Hepatic stellate cell (primary cell): ENCODE measurements around the gene SCG5.

ENCODE experiments used
- DNase-seq: peaks from one replicate; pipeline ENCODE4 v3.0.0; 2011; ENCODE audit warnings: low spot score

SCG5 gene

DNA sequence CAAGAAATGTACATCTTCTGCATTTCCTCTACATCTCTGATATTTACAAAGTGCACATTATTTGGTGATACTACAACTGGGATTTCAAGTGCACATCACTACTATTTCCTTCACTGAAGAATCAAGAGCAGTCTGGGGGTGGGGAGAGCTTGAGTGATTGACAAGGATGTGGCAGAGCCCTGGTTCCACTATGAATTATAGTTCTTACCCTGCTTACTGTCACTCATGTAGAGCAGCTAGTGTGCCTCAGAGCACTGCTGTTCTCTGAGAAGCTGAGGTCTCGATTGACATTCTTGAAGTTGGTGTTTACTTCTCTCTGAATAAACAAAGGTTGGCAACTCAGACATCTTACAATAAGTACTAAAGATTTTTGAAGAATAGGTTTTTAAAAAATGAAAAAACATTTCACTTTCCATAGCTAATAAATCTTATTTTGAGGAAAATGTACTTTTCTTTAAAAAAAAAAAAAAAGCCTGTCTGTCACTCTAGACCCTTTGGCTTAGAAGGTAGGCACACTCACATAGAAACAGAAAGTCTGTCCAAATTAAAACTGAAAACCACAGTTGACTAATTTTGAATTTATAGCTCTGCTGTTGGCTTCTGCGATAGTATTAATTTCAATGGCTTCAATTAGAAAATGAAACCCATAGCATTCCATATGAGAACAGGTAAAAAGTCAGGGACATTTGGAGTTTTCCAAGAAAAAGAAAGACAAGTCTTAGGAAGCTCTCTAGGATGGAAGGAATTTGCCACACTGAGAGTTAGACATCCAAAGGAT lies 81.8 kb downstream of the SCG5 start:
- DNase-seq: no peak

DNA sequence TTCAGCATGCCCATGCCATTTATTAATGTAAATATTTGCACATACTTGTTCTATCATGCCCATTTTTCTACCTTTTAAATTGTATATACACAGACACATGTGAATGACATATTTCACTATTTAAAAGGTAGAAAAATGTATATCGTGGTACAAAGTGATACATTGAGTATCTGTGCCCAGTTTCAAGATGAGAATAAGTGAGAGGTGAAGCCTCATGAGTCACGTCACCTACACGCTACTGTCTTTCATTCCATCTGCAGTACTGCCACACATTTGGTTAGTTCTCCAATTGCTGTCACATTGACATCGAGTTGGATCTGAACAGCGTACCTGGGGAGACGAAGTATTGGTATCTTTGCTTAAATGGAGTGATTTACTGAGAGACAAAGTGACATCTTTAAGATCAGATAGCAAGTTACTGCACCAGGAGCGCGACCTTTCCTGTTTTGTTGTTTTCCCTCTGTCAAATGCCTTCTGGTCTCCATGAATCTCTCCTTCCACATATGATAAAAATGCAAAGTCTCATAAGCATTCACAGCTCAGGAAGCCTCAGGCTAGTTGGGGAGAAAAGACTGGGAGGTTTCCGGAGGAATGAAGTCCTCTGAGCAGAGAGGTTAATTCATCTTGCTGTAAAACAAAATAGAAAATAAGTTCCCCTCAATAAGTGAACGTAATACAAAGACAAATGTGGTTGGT lies 88.3 kb downstream of the SCG5 start:
- no peak for DNase-seq

DNA sequence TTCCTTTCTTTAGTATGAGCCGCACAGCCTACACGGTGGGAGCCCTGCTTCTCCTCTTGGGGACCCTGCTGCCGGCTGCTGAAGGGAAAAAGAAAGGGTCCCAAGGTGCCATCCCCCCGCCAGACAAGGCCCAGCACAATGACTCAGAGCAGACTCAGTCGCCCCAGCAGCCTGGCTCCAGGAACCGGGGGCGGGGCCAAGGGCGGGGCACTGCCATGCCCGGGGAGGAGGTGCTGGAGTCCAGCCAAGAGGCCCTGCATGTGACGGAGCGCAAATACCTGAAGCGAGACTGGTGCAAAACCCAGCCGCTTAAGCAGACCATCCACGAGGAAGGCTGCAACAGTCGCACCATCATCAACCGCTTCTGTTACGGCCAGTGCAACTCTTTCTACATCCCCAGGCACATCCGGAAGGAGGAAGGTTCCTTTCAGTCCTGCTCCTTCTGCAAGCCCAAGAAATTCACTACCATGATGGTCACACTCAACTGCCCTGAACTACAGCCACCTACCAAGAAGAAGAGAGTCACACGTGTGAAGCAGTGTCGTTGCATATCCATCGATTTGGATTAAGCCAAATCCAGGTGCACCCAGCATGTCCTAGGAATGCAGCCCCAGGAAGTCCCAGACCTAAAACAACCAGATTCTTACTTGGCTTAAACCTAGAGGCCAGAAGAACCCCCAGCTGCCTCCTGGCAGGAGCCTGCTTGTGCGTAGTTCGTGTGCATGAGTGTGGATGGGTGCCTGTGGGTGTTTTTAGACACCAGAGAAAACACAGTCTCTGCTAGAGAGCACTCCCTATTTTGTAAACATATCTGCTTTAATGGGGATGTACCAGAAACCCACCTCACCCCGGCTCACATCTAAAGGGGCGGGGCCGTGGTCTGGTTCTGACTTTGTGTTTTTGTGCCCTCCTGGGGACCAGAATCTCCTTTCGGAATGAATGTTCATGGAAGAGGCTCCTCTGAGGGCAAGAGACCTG lies 89.5 kb downstream of the SCG5 start:
- no peak for DNase-seq

DNA sequence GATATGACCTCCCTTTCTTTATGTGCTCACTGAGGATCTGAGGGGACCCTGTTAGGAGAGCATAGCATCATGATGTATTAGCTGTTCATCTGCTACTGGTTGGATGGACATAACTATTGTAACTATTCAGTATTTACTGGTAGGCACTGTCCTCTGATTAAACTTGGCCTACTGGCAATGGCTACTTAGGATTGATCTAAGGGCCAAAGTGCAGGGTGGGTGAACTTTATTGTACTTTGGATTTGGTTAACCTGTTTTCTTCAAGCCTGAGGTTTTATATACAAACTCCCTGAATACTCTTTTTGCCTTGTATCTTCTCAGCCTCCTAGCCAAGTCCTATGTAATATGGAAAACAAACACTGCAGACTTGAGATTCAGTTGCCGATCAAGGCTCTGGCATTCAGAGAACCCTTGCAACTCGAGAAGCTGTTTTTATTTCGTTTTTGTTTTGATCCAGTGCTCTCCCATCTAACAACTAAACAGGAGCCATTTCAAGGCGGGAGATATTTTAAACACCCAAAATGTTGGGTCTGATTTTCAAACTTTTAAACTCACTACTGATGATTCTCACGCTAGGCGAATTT lies 91.2 kb downstream of the SCG5 start:
- DNase-seq: no peak

DNA sequence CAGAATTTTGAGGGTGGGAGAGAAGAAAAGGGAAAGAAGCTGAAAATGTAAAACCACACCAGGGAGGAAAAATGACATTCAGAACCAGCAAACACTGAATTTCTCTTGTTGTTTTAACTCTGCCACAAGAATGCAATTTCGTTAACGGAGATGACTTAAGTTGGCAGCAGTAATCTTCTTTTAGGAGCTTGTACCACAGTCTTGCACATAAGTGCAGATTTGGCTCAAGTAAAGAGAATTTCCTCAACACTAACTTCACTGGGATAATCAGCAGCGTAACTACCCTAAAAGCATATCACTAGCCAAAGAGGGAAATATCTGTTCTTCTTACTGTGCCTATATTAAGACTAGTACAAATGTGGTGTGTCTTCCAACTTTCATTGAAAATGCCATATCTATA lies 91.8 kb downstream of the SCG5 start:
- DNase-seq: no peak

DNA sequence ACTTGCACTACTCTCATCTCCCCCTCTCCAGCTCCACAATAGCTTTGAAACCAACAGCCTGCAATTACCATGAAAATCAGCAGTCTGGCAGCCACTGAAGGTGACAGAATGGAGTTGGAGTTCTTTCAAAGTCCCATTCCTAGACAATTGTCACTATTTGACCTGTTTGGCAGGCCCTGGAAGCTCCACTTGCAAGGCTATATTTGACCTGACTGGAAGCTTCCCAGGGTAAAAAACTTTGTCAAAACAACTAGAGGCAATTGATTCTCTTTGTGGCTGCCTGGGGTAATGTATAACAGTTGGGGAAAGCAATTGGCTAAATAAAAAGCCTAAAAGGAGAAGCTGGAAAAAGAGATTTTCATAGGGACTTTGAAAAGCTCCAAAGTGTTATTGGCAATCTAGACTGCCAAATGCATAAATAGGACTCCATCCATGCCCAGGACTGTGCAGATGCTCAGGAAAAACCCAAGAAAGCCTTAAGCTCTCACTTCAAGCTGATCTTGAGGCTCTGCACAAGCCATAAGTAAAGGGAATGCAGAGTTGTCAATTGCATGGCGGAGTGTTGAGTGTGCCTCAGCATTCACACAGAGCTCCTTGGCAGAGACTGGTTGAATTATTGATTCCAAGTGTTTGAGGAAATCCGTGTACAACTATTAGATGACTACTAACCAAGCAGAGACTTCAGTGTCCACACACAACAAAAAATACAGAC lies 94.6 kb downstream of the SCG5 start:
- no peak for DNase-seq

DNA sequence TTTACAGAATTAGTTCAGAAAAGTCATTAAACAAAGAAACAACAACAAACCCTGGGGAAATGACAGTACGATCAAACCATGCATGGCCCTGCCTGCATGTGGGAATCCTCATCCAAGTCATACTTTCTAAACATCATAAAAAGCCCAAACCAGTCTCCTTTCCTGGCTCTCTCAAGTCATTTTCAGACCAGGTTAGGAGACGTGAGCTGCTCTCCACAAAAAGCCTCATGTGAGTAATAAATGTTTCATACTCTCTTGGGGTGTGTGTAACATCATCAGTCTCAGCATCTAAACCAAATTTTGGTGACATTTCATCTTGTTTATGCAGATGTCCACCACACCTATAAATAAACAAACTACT lies 95.2 kb downstream of the SCG5 start:
- DNase-seq: no peak

DNA sequence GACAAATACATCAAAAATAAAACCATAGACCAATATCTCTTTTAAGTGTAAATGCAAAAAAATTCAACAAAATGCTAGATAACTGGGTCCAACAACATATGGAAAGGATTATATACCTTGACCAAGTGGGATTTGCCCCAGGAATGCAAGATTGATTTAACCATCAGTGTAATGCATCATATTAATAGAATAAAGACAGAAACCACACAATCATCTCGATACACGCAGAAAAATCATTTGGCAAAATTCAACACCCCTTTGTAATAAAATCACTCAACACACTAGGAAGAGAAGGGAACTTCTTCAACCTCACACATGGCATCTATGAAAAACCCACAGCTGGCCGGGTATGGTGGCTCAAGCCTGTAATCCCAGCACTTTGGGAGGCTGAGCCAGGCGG lies 95.8 kb downstream of the SCG5 start:
- DNase-seq: no peak

DNA sequence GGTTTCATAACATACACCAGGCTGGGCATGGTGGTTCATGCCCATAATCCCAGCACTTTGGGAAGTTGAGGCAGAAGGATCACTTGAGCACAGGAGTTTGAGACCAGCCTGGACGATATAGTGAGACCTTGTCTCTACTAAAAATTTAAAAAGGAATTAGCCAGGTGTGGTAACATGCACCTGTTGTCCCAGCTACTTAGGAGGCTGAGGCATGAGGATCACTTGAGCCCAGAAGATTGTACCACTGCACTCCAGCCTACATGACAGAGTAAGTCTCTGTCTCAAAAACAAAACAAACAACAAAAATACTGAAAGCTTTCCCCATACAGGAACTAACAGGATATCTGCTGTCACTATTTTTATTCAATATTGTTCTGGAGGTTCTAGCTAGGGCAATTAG lies 97.2 kb downstream of the SCG5 start:
- no peak for DNase-seq

DNA sequence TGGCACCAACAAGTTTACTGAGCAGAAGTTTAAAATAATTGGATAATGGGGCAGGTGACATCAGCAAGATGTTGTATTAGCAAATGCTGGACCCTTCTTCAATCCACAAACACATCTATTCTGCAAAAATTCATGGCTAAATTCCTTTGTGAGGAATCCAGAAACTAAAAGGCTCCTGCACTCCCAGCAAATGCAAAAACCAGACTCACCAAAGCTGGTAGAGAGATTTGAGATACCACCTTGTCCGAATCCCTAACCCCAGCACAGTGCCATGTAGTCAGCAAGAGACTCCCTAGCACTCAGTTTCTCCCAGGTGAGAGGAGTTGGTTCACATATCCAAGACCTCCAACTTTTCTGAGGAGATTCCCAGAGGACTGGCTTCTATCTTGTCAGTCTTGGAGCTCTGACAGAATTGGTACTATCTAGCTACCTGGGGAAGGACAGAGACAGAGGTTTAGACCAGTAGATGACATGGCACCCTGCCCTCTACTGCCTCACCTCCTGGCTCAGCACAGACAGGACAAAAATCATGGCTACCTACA lies 98.1 kb downstream of the SCG5 start:
- DNase-seq: no peak

DNA sequence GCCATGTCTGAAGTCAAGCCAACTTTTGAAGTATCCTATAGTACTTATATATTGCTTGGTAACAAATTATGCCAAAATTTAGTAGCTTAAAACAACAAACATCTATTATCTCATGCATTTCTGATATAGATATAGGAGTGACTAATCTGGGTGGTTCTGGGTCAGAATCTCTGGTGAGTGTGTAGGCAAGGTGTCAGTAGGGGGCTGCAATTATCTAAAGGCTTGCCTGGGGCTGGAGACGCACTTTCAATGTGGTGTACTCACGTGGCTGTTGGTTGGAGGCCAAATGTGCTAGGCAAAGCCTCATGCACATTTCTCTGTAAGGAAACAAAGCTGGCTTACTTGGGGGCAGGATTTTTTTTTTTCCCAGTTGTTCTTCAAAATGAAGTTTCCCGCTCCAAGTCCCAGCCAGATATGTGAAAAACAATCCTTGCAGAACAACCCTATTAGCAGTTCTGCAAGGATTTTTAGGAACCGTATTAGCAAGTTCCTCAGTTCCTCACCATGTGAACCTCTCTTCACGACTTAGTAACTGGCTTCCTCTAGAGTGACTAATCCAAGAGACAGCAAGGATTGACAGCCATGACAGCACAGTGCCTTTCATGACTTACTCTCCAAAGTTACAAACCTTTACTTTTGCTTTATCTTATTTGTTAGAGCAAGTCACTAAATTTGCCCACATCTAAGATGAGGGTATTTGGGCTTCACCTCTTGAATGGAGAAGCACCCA lies 102.1 kb downstream of the SCG5 start:
- no peak for DNase-seq

DNA sequence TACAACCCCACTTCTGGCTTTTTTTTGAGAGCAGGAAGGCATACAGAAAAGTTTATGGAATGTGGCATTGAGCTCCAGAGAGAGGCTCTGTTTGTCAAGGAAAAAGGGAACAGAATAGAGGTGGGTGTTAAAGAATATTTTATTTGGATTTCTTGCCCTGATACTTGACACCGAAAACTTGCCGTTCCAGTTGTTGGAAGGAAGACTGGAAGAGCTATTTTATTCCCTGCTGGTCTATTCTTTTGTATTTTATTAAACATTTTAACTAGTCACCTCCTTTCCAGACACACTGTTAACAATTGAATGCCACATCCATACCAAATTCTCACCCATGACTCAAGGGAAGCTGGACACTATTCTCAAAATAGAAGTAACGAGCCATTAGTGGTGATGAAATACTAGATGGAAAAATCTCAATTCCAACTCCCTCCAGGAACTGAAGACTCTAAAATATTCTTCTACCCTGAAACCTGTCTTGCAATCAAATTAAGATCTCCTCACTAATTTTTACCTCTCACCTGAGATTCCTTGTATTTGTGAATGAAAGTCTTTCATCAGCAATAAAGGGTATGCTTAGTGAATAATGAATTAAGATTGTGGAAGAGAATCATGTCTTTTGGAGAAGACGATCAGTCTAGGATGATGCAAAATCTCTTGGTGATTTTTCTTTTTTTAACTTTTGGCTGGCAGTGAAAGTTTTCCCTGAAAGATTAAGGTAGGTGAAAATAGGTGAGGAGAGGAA lies 104.8 kb downstream of the SCG5 start:
- DNase-seq: no peak
